Pancreas (tissue), 10 donors: Measurements from ENCODE around the gene IST1. TPM values are rescaled to one million over a fixed set of nuclear protein-coding genes. Genes with fewer than 3 reads are reported as not detected.
"Not testable (repeated sequence)": the region's sequence is repeated elsewhere in the genome, so short reads cannot be mapped to it uniquely, and the experiment has no call there.

Experiments used
- ATAC-seq, 4 donors: fragments of 200-7000 bp; cut with Tn5 transposase; one replicate each; pipeline versions ENCODE4 v1.8.0 to v1.9.1; 2020; ENCODE audit warnings: mild to moderate bottlenecking in 4 of 4, moderate library complexity in 4 of 4
- DNase-seq, 6 donors: peaks; one replicate each; pipeline ENCODE4 v3.0.0-alpha.2; 2020
- FAIRE-seq: peaks from 2 replicates; lab custom pipeline; 2012; peaks lifted over from hg19 to GRCh38; lab: Jason Lieb, UNC
- H3K27ac ChIP-seq, 4 donors: fragments of 200-600 bp; sonication (generic); 1 replicate in 3 of 4; 2 replicates in 1 of 4; pipeline versions ENCODE4 v1.5.0 to v1.8.0; 2020
- H3K27me3 ChIP-seq, 4 donors: fragments of 200-600 bp; one replicate each; pipeline ENCODE4 v1.8.0; 2021
- H3K36me3 ChIP-seq, 3 donors: fragments of 200-600 bp; sonication (generic) in 1 of 3; one replicate each; pipeline versions ENCODE4 v1.5.0 to v1.8.0; 2020 to 2021
- H3K4me1 ChIP-seq, 3 donors: fragments of 200-600 bp; one replicate each; pipeline ENCODE4 v1.8.0; 2021
- H3K4me3 ChIP-seq, 4 donors: fragments of 200-600 bp; sonication (generic) in 2 of 4; one replicate each; pipeline versions ENCODE4 v1.5.0 to v1.8.0; 2020 to 2021
- H3K9me3 ChIP-seq, 4 donors: fragments of 200-600 bp; one replicate each; pipeline ENCODE4 v1.8.0; 2021
- WGBS, 2 donors: extraction: QIAGEN DNeasy Blood & Tissue Kit; methylation state at CpG; one replicate each; pipeline ENCODE4 v1.1.7; 2013; 5-methylcytosine and 5-hydroxymethylcytosine counted together
- intact Hi-C, 3 donors: fragments of 100-400 bp; cut with DNase I; formaldehyde crosslinking; loops; one replicate each; pipeline versions ENCODE4 v1.11.1 to v1.14.2; 2022
- polyA plus RNA-seq, 2 donors: library from polyadenylated mRNA; stranded (reverse); fragments of 200-250 nt; gene quantifications; one replicate each; pipeline ENCODE4 v1.2.3, GENCODE V29; 2013
- total RNA-seq, 6 donors: library from RNA; stranded (reverse); fragmentation: NEBNext Ultra II Directional in 4 of 6; extraction: Animal tissue kit (Norgen Biotek cat#: 25700) in 4 of 6; gene quantifications; one replicate each; pipeline versions ENCODE4 v1.2.1 to v1.2.4, GENCODE V29; 2021 to 2023
- TF ChIP-seq, protein P1 (sequence below), 4 donors: fragments of 200-600 bp; sonication (generic) in 3 of 4; IDR thresholded peaks; one replicate each; pipeline versions ENCODE4 v1.5.0 to v1.8.0; 2021; ENCODE audit warnings: antibody characterized with exemption in 4 of 4
- donor health status: healthy with polysubstance abuse.
- donor health status: DM: no; HTN: no; CAD: no; lungs with moderate emphysema.
- donor health status: DM: no; HTN: no; CAD: no.
- donor health status: control.
- donor health status: control.
- donor health status: Bipolar disorder and iron deficiency.
- donor health status: DM: yes; HTN: yes; CAD: no.
- donor health status: DM: no; HTN: no; CAD: no.
- donor health status: DM: no; HTN: no; CAD: no.
- donor health status: DM: yes; HTN: yes; CAD: no.

The IST1 gene
- total and polyA plus RNA-seq, 8 donors = 56.1 to 121 (median 69.4) TPM

DNA sequence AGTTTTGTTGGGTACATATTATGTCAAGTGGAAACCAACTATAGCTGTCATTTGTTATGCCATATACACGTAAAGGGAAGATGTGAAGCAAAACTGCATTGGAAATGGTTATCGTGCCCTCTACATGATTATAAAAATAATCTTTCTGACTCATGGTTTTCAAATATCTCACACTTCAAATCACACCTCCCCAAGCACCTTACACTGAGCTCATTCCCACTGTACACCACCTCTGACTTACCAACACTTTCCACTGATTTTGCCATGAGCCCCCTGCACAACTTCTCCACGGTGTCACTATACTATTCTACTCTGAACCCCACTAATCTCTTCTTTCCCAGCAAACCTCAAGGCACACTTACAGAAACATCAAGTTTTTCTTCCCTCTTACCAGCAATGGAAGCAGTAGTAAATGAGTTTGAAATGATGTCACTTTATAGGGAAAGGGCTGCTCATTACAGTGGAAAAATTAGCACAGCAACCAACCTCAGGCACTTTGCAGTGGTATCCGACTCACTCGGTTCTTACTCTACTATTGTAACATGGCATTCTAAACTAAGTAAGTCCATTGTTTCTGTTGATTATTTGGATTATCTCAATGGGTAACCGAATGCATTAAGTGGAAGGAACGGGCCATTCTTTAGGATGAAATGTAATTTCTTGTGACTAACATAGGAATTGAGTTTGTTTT lies 30.0 kb upstream of the IST1 start:
- H3K9me3 ChIP-seq = no peaks in the 10 kb centered on the region
- FAIRE-seq = no peak
- no peak for ATAC-seq
- WGBS, 2 donors = 75 to 84% methylated on average over 7 of the region's 7 CpGs
- no peak for DNase-seq
- no peaks in the 10 kb centered on the region for H3K4me1 ChIP-seq
- peaks cover 0 to 2% (median 0%) of the 10 kb centered on the region in 3 donors for H3K36me3 ChIP-seq
- no peak overlapping the region for H3K27ac ChIP-seq
- H3K4me3 ChIP-seq = no peak overlapping the region
- no peaks in the 10 kb centered on the region for H3K27me3 ChIP-seq
- TF ChIP-seq, protein P1, sequence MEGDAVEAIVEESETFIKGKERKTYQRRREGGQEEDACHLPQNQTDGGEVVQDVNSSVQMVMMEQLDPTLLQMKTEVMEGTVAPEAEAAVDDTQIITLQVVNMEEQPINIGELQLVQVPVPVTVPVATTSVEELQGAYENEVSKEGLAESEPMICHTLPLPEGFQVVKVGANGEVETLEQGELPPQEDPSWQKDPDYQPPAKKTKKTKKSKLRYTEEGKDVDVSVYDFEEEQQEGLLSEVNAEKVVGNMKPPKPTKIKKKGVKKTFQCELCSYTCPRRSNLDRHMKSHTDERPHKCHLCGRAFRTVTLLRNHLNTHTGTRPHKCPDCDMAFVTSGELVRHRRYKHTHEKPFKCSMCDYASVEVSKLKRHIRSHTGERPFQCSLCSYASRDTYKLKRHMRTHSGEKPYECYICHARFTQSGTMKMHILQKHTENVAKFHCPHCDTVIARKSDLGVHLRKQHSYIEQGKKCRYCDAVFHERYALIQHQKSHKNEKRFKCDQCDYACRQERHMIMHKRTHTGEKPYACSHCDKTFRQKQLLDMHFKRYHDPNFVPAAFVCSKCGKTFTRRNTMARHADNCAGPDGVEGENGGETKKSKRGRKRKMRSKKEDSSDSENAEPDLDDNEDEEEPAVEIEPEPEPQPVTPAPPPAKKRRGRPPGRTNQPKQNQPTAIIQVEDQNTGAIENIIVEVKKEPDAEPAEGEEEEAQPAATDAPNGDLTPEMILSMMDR (IDR thresholded peaks at IDR 0.05) = no peak
- intact Hi-C loops = no loop called here

DNA sequence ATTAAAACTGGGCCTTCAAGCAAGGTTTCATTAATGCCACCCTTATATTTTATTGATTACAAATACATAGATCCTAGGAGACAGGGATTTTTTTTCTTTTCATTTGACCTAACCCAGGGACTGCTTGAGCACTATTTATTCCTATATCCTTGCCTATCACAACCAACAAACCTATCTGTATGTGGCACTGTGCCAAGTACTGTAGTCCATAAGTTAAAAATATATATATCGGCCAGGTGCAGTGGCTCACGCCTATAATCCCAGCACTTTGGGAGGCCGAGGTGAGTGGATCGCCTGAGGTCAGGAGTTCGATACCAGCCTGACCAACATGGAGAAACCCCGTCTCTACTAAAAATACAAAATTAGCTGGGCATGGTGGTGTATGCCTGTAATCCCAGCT lies 28.2 kb upstream of the IST1 start:
- WGBS, 2 donors = 90 to 93% methylated on average over 6 of the region's 6 CpGs
- H3K4me3 ChIP-seq, H3K9me3 ChIP-seq, FAIRE-seq, H3K4me1 ChIP-seq, H3K27me3 ChIP-seq, intact Hi-C loops, DNase-seq, H3K36me3 ChIP-seq, H3K27ac ChIP-seq, ATAC-seq: not testable (repeated sequence)

DNA sequence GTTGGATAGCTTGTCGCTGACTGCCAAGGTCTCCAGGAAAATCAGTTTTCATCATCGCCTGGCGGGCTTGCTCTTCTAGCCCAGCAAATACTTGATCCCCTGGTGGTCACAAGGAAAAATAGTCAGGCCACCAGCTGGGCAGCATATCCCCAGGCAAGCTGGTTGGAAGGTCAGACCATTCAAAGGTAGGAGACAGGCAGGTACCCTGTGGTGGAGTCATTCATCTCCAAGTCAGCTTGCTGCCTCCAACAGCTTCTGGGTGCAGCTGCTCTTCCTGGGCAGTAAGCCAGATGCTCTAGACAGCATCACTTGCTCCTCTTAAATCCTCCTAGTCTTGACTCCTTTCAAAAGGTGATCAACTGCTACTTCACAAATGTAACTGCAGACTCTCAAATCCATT lies 27.4 kb upstream of the IST1 start:
- Histone ChIP-seq H3K27ac (no peak overlapping the region), H3K27me3 (no peaks in the 10 kb centered on the region), H3K9me3 (no peaks in the 10 kb centered on the region), H3K4me1 (no peaks in the 10 kb centered on the region), H3K4me3 (no peak overlapping the region), H3K36me3 (no peaks in the 10 kb centered on the region)
- TF ChIP-seq, protein P1 (IDR thresholded peaks at IDR 0.05) = no peak
- DNase-seq = no peak
- ATAC-seq = no peak
- intact Hi-C loops = no loop called here
- 93 to 94% methylated on average over 3 of the region's 3 CpGs for WGBS, 2 donors
- no peak for FAIRE-seq

DNA sequence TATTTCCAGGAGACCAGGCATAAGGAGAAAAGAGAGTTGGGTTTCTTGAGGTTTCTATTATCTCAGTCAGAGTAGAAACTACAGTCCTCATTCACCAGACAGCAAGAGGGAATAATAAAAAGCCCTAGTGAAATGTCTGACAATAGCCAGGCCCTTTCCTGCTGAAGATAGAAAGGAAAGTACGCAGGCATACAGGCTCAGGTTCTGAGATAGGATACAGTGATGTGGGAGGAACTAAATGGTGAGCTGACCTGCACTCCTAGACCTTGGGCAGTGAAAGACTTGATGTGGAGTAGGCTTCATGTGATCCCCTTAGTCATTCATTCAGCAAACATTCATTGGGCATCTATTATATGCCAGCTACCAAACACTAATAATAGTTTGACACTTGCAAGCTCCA lies 26.2 kb upstream of the IST1 start:
- intact Hi-C loops = no loop called here
- no peaks in the 10 kb centered on the region for H3K36me3 ChIP-seq
- TF ChIP-seq, protein P1 (IDR thresholded peaks at IDR 0.05) = no peak
- DNase-seq (no peak), FAIRE-seq (no peak), ATAC-seq (no peak)
- no peak overlapping the region for H3K27ac ChIP-seq
- whole genome bisulfite sequencing, 2 donors = 86 to 98% methylated on average over 1 of the region's 1 CpG
- H3K4me3 ChIP-seq = no peak overlapping the region
- H3K4me1 ChIP-seq = no peaks in the 10 kb centered on the region
- H3K9me3 ChIP-seq = no peaks in the 10 kb centered on the region
- no peaks in the 10 kb centered on the region for H3K27me3 ChIP-seq

DNA sequence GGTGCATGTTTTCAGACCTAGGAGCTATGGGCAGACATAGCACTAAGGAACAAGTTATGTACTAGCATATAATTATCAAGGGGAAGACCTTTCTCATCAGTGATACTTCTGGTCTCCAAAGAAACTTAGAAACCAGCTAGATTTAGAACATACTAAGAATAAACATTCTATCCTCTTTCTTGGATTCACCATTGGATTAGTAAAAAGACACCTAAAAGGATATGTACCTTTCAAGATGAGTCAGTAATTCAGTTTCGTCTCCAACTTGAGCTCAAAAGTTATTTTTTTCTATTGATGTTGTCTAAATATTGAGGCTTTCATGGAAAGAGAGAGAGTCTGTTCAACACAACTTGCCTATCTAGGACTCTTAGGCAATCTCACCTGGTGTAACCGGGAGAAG lies 24.5 kb upstream of the IST1 start:
- intact Hi-C loops = no loop called here
- Histone ChIP-seq H3K4me1 (no peaks in the 10 kb centered on the region), H3K27me3 (no peaks in the 10 kb centered on the region), H3K4me3 (no peak overlapping the region), H3K36me3 (no peaks in the 10 kb centered on the region), H3K9me3 (no peaks in the 10 kb centered on the region), H3K27ac (no peak overlapping the region)
- TF ChIP-seq, protein P1 (IDR thresholded peaks at IDR 0.05) = no peak
- no peak for DNase-seq
- FAIRE-seq = no peak
- ATAC-seq = no peak
- WGBS, 2 donors = 90 to 99% methylated on average over 2 of the region's 2 CpGs
